ENCODE data around the gene BDKRB2.

The BDKRB2 gene

DNA sequence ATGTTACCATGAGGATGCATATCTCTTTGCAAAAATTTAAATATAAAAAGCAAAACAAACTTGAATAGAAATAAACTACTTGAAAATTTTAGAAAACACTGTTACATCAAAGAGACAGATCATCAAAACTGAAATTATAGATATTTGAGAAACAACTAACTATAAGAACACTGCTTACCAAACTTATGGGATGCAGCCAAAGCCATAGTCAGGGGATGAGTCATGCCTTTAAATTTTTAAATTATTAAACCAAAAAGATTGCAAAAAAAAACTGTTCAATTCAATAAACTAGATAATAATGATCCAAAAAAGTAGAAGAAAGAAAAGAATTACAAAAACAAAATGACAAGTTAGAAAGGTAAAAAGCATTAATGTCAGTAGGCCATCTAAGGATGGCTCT lies 7.5 kb downstream of the BDKRB2 start:
- Histone ChIP-seq H3K4me3 (replicated peaks; ENCODE audit: low read depth, low read length) (no peak overlapping the region), H3K36me3 (ENCODE audit: control insufficient read depth, insufficient read depth, low read length) (no peaks in the 10 kb centered on the region), H3K27me3 (replicated peaks; ENCODE audit: control insufficient read depth, insufficient read depth, low read length) (peaks cover 1% of the 10 kb centered on the region)
- TF ChIP-seq, protein P1, sequence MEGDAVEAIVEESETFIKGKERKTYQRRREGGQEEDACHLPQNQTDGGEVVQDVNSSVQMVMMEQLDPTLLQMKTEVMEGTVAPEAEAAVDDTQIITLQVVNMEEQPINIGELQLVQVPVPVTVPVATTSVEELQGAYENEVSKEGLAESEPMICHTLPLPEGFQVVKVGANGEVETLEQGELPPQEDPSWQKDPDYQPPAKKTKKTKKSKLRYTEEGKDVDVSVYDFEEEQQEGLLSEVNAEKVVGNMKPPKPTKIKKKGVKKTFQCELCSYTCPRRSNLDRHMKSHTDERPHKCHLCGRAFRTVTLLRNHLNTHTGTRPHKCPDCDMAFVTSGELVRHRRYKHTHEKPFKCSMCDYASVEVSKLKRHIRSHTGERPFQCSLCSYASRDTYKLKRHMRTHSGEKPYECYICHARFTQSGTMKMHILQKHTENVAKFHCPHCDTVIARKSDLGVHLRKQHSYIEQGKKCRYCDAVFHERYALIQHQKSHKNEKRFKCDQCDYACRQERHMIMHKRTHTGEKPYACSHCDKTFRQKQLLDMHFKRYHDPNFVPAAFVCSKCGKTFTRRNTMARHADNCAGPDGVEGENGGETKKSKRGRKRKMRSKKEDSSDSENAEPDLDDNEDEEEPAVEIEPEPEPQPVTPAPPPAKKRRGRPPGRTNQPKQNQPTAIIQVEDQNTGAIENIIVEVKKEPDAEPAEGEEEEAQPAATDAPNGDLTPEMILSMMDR (IDR thresholded peaks at IDR 0.05; ENCODE audit: insufficient read depth, low read length, poor library complexity, severe bottlenecking) = no peak
- no peak for DNase-seq (ENCODE audit: extremely low read depth, insufficient read length)

DNA sequence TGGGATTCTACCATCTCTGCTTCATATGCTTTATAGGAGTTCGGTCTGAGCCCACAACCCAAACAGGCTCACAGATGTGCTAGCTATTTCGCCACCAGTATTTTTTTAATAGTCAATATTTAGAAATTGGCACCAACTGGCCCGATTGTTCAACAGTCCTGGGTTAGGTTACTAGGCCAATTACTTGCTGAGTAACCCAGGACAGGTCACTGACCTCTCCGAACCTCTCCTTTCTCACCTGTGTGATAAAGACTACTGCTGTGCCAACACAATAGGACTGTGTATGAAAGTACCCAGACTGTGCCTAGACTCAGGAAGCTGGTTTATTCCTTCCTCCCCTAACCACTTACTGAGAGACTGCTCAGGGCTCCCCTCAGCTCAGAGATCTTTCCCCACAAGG lies 8.3 kb downstream of the BDKRB2 start:
- H3K36me3 ChIP-seq (ENCODE audit: control insufficient read depth, insufficient read depth, low read length) = no peaks in the 10 kb centered on the region
- H3K27me3 ChIP-seq (replicated peaks; ENCODE audit: control insufficient read depth, insufficient read depth, low read length) = peaks cover 1% of the 10 kb centered on the region
- TF ChIP-seq, protein P1 (IDR thresholded peaks at IDR 0.05; ENCODE audit: insufficient read depth, low read length, poor library complexity, severe bottlenecking) = no peak
- H3K4me3 ChIP-seq (replicated peaks; ENCODE audit: low read depth, low read length) = no peak overlapping the region
- no peak for DNase-seq (ENCODE audit: extremely low read depth, insufficient read length)

DNA sequence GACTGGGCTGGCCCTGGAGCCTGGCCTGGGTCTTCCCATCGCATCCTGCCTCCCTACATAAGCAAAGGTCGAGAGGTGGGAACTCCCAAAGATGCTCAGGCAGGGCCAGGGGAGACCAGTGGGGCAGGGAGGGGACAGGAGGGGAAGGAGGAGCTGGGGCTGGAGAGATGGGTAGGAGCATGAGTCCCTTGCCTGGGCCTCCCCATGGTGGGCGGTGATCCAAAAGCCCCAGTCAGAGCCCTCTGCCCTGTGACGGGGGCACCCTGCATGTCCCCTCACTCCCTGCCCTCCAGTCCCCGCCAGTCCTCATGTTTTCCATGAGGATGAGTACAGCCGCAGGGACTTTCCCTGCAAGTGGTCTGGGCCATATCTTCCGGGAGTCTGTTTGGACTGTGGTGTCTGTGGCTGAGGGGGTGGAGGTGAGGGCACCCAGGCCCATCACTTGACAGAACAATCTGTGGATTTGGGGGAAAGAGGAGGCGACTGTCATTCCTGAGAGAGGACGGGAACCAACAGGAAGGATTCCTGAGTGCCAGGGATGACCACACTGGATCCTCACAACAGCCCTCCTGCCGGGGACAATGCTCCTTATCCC lies 9.3 kb downstream of the BDKRB2 start:
- H3K4me3 ChIP-seq (replicated peaks; ENCODE audit: low read depth, low read length) = no peak overlapping the region

DNA sequence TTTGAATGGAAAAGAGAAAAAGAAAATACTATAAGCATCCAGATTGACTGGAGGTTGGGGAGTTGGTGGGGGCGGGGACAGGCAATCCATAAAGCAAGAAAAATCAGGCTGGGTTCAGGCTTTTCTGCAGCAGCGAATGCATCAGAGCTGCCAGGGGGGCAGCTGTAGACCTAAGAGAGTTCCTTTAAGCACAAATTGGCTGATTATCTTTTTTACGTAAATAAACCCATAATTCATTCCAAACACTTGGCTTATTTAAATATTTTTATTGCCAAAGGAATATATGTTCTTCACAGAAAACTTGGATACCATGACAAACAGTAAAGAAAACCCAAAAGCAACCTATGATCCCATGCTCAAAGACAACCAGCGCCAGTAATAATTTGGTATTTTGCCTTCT lies 10.2 kb downstream of the BDKRB2 start:
- Histone ChIP-seq H3K4me3 (replicated peaks; ENCODE audit: low read depth, low read length) (no peak overlapping the region), H3K27me3 (replicated peaks; ENCODE audit: control insufficient read depth, insufficient read depth, low read length) (peaks cover 1% of the 10 kb centered on the region; the same call in 1 of the 2 replicates), H3K36me3 (ENCODE audit: control insufficient read depth, insufficient read depth, low read length) (no peaks in the 10 kb centered on the region)
- TF ChIP-seq, protein P1 (IDR thresholded peaks at IDR 0.05; ENCODE audit: insufficient read depth, low read length, poor library complexity, severe bottlenecking) = no peak
- no peak for DNase-seq (ENCODE audit: extremely low read depth, insufficient read length)

More for the DNA sequence above, 9.3 kb downstream of the BDKRB2 start:
- Histone ChIP-seq H3K27me3 (replicated peaks; ENCODE audit: control insufficient read depth, insufficient read depth, low read length) (peaks cover 1% of the 10 kb centered on the region; the same call in 1 of the 2 replicates), H3K36me3 (ENCODE audit: control insufficient read depth, insufficient read depth, low read length) (no peaks in the 10 kb centered on the region)
- DNase-seq (ENCODE audit: extremely low read depth, insufficient read length) = no peak
- TF ChIP-seq, protein P1 (IDR thresholded peaks at IDR 0.05; ENCODE audit: insufficient read depth, low read length, poor library complexity, severe bottlenecking) = no peak

DNA sequence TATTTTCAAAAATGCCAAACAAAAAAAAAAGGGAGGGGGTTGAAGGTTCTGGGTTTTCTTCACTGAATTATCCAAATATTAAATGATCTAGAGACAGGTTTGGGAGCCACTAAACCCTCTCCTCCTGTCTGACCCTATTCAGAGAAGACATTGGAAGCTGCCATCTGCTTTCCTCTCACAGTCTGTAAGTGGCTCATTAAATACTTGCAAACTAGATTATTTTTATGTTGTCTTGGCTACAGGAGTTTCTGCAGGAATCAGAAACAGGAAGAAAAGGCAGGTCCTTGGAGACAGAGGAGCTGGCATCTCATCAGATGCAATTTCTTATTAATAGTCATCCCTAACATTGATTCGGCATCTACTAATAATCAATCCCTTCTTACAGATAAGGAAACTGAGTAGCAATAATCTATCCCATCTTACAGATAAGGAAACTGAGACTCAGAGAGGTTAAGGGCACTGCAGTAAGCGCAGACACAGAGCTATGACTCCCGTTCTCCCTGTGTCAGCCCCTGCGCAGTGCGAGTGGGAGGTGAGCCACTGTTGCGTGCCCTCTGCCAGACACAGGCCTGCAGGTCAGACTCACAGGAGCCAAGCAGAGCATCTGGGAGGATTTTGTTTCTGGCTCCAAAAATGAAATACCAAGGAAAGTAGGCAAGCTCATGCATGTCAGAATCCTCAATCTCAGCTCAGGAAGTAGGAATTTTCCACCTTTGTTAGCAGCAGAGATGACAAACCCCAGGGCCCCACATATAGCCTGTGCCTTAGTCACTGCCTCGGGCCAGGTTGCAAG lies 11.0 kb downstream of the BDKRB2 start:
- H3K4me3 ChIP-seq (replicated peaks; ENCODE audit: low read depth, low read length) = no peak overlapping the region
- no peak for DNase-seq (ENCODE audit: extremely low read depth, insufficient read length)
- TF ChIP-seq, protein P1 (IDR thresholded peaks at IDR 0.05; ENCODE audit: insufficient read depth, low read length, poor library complexity, severe bottlenecking) = no peak
- H3K27me3 ChIP-seq (replicated peaks; ENCODE audit: control insufficient read depth, insufficient read depth, low read length) = peaks cover 1% of the 10 kb centered on the region
- H3K36me3 ChIP-seq (ENCODE audit: control insufficient read depth, insufficient read depth, low read length) = no peaks in the 10 kb centered on the region
